Coronary artery (tissue), 2 donors: ENCODE data around the gene PTRH1.
A peak's percentile ranks its signal among the peaks of the same experiment; 100 is the strongest.

Source experiments
- DNase-seq: peaks from one replicate; pipeline ENCODE4 v3.0.0-alpha.2; 2017; ENCODE audit warnings: low spot score
- H3K27ac ChIP-seq, 2 donors: fragments of 200-600 bp; sonication (generic); one replicate each; pipeline ENCODE4 v1.5.1; 2016 to 2019
- H3K4me3 ChIP-seq: fragments of 200-600 bp; sonication (generic); 2 replicates; pipeline ENCODE4 v1.5.1; 2016; ENCODE audit warnings: mild to moderate bottlenecking, moderate library complexity
- CTCF ChIP-seq: fragments of 200-600 bp; sonication (generic); IDR thresholded peaks from one replicate; pipeline ENCODE4 v1.5.1; 2019; ENCODE audit warnings: antibody characterized with exemption

The PTRH1 gene

GRCh38 chr9:127749090-127749787 lies 33.8 kb upstream of the PTRH1 start:
- H3K4me3 ChIP-seq, result no peak overlapping the region
- no peak for TF ChIP-seq CTCF
- DNase-seq, result no peak
- H3K27ac ChIP-seq, result no peak overlapping the region

DNA sequence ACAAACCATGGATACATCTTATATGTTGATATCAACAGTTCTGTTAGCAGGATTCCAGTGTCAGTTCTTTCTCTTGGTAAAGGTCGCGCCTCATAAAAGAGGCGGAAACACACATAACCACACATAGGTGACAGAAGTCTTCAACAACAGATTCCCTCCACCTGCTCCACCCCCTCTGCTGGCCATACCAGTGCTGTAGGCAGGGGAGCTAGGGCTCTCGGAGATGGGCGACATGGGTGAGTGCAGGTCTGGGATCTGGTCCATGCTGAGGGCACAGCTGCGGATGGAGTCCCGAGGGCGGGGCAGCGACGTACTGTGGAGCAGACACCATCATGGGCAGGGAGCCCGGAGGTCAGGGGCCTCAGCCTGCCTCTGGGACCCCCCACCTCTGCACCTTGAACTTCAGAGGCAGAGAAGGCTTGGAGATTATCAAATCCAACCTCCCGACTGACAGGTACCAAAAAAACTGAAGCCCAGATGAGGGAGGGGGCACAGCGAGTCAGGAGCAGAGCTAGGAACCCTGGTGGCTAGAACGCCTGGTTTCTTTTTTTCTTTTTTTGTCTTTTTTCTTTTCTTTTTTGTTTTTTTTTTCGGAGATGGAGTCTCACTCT lies 31.6 kb upstream of the PTRH1 start:
- Histone ChIP-seq H3K27ac (no peak overlapping the region), H3K4me3 (no peak overlapping the region)
- TF ChIP-seq CTCF, result no peak
- DNase-seq, result no peak

- no peak overlapping the region for H3K27ac ChIP-seq
- TF ChIP-seq CTCF, result no peak
These were observed 29.1 kb upstream of the PTRH1 start for GRCh38 chr9:127744398-127745110.

DNA sequence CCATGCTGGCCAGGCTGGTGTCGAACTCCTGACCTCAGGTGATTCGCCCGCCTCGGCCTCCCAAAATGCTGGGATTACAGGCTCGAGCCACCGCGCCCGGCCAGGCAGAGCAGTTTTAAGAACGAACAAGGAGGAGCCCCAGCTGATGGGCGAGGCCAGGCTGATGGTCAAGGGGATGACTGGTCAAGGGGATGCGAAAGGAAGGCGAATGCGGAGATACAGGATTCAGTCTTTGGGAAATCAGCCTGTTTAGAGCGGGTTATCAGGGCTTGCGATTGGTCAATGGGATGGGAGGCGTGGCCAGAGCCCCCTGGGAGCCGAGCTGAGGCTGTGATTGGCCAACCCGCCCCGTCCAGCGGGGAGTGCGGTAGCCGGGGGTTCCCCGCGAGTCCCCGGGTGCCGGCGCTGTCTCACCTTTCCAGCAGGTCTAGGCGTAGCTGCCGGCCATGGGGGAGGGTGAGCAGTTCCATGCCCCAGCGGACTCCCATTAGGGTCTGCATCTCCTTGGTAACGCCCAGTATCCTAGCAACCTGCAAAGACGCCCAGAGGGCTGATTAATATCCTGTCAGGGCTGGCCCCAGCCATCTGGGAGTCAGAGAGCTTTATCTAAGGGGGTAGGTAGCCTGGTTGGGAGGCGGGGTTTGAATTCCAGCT lies 27.1 kb upstream of the PTRH1 start:
- no peak overlapping the region for H3K4me3 ChIP-seq
- no peak for TF ChIP-seq CTCF
- no peak overlapping the region for H3K27ac ChIP-seq
- no peak for DNase-seq

More at GRCh38 chr9:127744398-127745110, 29.1 kb upstream of the PTRH1 start:
- H3K4me3 ChIP-seq, result no peak overlapping the region
- DNase-seq, result no peak

- TF ChIP-seq CTCF, result no peak
- no peak overlapping the region for H3K4me3 ChIP-seq
- H3K27ac ChIP-seq, result peak overlapping the region in 1 of 2 donors; percentile 4
- no peak for DNase-seq
These were observed 26.5 kb upstream of the PTRH1 start for GRCh38 chr9:127741831-127742434.

DNA sequence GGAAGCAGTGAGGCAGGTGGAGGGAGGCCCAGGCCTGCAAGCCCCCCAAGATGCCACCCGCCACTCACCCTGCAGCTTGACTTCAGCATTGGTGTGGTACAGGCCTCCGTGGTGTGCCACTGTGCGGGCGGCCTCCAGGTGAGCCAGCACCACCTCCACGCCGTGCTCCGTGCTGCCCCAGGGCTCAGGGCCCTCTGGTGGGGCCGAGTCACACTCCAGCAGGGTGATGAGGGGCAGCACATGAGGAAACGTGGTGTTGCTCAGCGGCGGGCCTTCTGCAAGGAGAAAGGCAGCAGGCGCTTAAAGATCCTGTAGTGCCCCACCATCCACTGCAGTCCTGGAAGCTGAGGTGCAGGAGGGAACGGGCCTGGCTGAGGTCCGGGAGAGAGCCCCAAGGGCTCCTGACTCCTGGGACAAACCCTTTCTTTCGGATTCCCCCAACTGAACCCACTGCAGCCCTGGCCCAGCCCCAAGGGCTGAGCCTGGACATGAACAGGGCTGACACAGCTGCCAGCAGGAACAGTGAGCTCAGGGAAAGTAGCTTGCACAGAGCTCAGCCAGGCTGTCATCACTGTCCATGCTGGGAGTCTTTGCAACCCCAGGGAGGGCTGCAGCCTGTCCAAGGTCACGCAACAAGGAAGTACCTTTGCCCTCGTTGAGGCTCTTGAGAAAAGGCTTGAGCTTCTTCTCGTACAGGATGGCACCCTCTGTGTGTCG lies 24.3 kb upstream of the PTRH1 start:
- no peak for DNase-seq
- H3K4me3 ChIP-seq, result no peak overlapping the region
- TF ChIP-seq CTCF, result no peak
- peak overlapping the region in 1 of 2 donors; percentile 71 for H3K27ac ChIP-seq
